Measurements from ENCODE around the gene MAP4K3. TPM values are rescaled to one million over a fixed set of nuclear protein-coding genes. Genes with fewer than 3 reads are reported as not detected.

MAP4K3 gene
- total RNA-seq, 6 experiments from 2014 or later = 28.7 to 34.4 (median 30.7) TPM

- Mint-ChIP-seq H3K27ac (peak overlapping the region; percentile 78), H3K27me3 (ENCODE audit: insufficient read depth) (no peaks in the 10 kb centered on the region), H3K36me3 (ENCODE audit: low read depth) (peaks cover 3% of the 10 kb centered on the region; the same call in 1 of the 2 replicates), H3K9me3 (no peaks in the 10 kb centered on the region), H3K4me1 (ENCODE audit: low read depth) (peaks cover 57% of the 10 kb centered on the region), H3K4me3 (peak overlapping the region; percentile 70; the same call in 1 of the 2 replicates)
- no peak for TF ChIP-seq CTCF (IDR thresholded peaks at IDR 0.05)
- DNase-seq = no peak
These were observed 33.5 kb upstream of the MAP4K3 start for GRCh38 chr2:39470580-39470979.

- peak overlapping the region; percentile 70 for H3K4me3 Mint-ChIP-seq
- no peak for TF ChIP-seq CTCF (IDR thresholded peaks at IDR 0.05)
- peaks cover 57% of the 10 kb centered on the region for H3K4me1 Mint-ChIP-seq (ENCODE audit: low read depth)
- DNase-seq = peak; percentile 31
- no peaks in the 10 kb centered on the region for H3K9me3 Mint-ChIP-seq
- no peaks in the 10 kb centered on the region for H3K36me3 Mint-ChIP-seq (ENCODE audit: low read depth)
- H3K27ac Mint-ChIP-seq = peak overlapping the region; percentile 78
- H3K27me3 Mint-ChIP-seq (ENCODE audit: insufficient read depth) = no peaks in the 10 kb centered on the region
These were observed 32.7 kb upstream of the MAP4K3 start for GRCh38 chr2:39469807-39470206.

- Mint-ChIP-seq H3K36me3 (ENCODE audit: low read depth) (no peaks in the 10 kb centered on the region), H3K4me1 (ENCODE audit: low read depth) (peaks cover 57% of the 10 kb centered on the region), H3K27ac (peak overlapping the region; percentile 78), H3K4me3 (peak overlapping the region; percentile 70), H3K27me3 (ENCODE audit: insufficient read depth) (no peaks in the 10 kb centered on the region), H3K9me3 (no peaks in the 10 kb centered on the region)
- no peak for TF ChIP-seq CTCF (IDR thresholded peaks at IDR 0.05)
- no peak for DNase-seq
These were observed 31.7 kb upstream of the MAP4K3 start for GRCh38 chr2:39468579-39469451.

- no peak overlapping the region for H3K27ac Mint-ChIP-seq
- no peaks in the 10 kb centered on the region for H3K9me3 Mint-ChIP-seq
- H3K4me1 Mint-ChIP-seq (ENCODE audit: low read depth) = peaks cover 50% of the 10 kb centered on the region
- DNase-seq = no peak
- TF ChIP-seq CTCF (IDR thresholded peaks at IDR 0.05) = no peak
- H3K27me3 Mint-ChIP-seq (ENCODE audit: insufficient read depth) = no peaks in the 10 kb centered on the region
- H3K36me3 Mint-ChIP-seq (ENCODE audit: low read depth) = no peaks in the 10 kb centered on the region
- H3K4me3 Mint-ChIP-seq = no peak overlapping the region
These were observed 29.2 kb upstream of the MAP4K3 start for GRCh38 chr2:39466311-39466710.

- no peak overlapping the region for H3K4me3 Mint-ChIP-seq
- no peaks in the 10 kb centered on the region for H3K27me3 Mint-ChIP-seq (ENCODE audit: insufficient read depth)
- no peaks in the 10 kb centered on the region for H3K9me3 Mint-ChIP-seq
- DNase-seq = no peak
- peaks cover 36% of the 10 kb centered on the region for H3K4me1 Mint-ChIP-seq (ENCODE audit: low read depth)
- no peak for TF ChIP-seq CTCF (IDR thresholded peaks at IDR 0.05)
- H3K27ac Mint-ChIP-seq = no peak overlapping the region
- H3K36me3 Mint-ChIP-seq (ENCODE audit: low read depth) = peaks cover 4% of the 10 kb centered on the region; the same call in 1 of the 2 replicates
These were observed 27.8 kb upstream of the MAP4K3 start for GRCh38 chr2:39464864-39465263.

All from HFFc6 (cell line).